Measurements from ENCODE around the gene VPS9D1.
"Not testable (repeated sequence)": the region's sequence is repeated elsewhere in the genome, so short reads cannot be mapped to it uniquely, and the experiment has no call there.

Gene VPS9D1

DNA sequence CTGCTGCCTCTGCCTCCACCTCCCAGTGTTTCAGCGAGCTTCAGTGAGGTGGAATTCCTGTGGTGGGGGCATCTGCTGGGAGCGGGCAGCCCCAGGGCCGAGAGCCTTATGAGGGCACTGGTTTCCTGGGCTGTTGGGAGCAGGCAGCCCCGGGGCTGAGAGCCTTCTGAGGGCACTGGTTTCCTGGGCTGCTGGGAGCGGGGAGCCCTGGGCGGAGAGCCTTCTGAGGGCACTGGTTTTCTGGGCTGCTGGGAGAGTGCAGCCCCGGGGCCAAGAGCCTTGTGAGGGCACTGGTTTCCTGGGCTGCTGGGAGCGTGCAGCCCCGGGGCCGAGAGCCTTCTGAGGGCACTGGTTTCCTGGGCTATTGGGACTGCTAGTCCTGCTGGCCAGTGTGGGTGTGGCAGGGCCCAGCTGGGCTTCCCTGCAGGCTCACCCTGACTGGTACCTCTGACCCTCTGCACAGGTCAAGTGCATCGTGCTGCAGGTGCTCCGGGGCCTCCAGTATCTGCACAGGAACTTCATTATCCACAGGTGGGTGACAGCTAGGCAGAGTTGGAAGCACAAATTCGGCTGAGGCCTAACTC, 28.6 kb downstream of the VPS9D1 start:
- DNase-seq: no peak

DNA sequence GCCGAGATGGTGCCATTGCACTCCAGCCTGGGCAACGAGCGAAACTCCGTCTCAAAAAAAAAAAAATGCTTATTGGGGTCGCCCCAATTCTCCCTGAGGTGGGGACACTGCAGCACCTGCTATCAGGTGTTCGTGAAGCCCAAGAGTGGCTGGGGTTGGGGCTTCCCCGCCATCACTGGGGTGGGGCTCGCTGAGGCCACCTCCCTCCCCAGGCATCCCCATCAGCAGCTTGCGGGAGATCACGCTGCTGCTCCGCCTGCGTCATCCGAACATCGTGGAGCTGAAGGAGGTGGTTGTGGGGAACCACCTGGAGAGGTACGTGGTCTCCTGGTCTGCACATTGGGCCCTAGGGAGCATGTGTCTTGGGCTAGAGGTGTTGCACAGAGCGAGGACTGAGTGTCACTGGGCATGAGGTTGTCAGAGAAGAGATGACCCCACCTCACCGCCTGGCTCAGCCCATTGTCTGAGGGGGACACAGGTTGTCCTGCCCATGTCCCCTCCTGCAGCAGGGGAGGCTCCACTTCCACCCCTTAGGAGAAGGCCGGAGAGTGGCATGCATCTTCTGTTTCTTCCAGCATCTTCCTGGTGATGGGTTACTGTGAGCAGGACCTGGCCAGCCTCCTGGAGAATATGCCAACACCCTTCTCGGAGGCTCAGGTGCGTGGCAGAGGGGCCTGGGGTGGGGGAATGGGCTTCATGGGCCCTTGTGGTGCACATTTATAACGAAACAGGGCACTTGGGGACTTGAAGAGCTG, 29.3 kb downstream of the VPS9D1 start:
- no peak for DNase-seq

DNA sequence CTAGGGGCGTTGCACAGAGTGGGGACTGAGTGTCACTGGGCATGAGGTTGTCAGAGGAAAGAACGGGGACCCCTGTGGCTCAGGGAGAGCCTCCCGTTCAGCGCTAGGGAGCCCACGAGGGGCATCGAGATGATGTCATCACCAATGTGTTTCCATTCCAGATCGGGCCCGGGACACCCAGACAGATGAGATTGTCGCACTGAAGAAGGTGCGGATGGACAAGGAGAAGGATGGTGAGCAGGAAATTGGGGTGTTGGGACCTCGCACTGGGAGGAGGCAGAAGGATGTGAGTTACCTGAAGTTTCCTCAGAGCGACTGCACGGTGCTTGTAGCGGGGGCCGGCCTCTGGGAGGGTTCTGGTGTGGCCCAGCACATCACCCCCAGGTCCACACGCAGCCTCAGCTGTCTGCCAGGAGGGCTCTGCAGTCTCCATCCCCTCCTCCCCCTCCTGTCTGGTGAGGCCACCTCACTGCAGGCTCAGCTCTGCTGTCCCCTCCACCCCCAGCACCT, 30.3 kb downstream of the VPS9D1 start:
- no peak for DNase-seq

DNA sequence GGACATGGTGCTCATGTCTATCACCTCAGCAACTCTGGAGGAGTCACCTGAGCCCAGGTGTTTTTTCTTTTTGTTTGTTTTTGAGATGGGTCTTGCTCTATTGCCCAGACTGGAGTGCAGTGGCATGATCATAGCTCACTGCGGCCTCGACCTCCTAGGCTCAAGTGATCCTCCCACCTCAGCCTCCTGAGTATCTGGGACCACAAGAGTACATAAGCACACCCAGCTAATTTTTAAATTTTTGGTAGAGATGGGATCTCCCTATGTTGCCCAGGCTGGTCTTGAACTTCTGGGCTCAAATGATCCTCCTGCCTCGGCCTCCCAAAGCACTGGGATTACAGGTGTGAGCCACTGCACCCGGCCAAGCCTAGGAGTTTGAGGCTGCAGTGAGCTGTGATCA, 31.1 kb downstream of the VPS9D1 start:
- not testable (repeated sequence) for DNase-seq

DNA sequence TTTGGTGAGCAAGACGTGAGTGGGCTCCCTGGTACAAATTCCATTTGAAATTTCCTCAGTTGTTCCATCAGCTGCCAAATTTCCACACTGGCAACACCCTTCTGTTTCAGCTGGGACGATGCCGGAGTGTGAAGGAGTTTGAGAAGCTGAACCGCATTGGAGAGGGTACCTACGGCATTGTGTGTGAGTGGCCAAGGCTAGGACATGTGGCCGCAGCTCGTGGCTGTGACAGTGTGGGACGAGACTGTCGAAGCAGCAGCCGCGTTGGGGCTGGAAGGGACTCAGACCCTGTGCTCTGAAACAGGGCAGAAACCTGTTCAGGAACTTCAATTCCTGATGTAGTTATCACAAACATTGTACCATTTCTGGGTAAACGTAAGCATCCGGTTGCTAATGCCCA, 31.6 kb downstream of the VPS9D1 start:
- no peak for DNase-seq

DNA sequence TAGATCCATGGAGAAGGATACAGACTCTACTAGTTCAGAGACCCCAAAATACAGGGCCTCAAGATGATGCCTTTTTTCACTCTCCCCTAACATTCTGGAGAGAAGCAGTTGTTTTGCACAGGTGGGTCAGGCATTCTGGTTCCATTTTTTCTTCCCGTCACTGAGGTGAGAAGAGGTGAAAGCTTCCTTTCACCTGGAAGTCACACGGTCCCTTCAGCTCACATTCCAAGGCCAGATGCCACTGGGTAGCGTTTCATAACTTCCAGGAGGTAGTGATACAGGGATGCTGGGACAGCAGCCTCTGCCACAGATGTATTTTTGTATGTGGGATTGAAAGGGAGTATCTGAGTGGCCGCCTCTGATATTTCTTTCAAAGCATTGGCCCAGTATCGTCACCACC, 32.3 kb downstream of the VPS9D1 start:
- DNase-seq: no peak

DNA sequence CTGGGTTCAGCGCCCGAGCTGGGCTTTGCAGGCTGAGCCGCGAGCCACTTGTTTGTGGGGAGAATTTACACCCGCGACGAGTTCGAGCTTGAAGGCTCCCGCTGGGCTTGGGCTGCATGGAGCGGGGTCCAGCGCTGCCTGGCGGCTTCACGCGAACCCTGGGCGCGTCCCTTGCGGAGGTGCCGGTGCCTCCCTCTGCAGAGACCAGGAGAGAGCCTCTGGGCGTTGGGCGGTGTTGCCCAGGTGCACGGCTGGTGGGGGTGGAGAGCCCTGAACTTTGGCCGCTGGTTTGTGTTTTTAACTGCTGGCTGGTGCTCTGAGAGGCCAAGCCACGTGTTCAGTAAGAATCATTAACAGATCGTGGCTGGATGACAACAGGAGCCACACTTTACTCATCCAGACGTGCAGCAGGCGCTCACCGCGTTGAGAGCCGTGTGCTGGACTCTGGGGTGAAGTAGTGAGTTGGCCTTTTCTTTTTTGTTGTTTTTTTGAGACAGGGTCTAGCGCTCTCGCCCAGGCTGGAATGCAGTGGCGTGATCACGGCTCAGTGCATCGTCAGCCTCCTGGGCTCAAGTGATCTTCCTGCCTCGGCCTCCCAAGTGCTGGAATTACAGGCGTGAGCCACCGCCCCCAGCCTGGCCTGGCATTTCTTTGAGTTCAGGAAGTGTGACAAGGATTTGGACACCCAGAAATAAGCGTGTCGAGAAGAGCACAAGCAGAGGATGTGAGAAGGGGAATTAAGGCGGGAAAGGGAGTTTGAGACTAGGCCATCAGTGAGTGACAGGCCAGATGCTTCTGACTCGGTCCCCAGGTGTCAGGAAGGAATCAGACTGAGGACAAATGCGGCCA, 33.4 kb downstream of the VPS9D1 start:
- peak; percentile 39 for DNase-seq

DNA sequence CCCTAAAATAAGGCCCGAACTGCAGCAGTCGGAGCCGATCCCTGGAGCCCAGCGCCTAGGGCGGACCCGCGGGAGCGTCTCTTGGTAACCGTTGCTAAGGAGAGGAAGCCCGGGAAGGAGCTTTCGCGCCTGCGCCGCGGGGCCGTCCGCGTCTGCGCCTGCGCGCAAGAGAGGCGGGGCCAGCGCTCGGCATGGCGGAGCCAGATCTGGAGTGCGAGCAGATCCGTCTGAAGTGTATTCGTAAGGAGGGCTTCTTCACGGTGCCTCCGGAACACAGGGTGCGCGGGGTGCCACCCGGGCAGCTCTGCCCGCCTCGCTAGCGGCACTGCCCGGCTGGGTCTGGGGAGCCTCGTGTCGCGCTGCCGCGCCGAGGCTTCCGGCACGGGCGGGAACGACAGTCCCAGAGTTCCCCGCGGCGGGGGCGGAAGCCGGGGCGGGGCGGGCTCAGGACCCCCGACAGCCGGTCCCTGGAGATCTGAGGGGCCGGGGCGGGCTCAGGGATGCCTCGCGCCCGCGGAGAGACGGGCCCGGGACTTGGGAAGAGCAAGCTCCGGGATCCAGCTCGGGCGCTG, 34.1 kb downstream of the VPS9D1 start, which contains the start of gene CDK10:
Gene CDK10 (plus strand): TSS at position 170 of the 572 bp plus-strand sequence. CDS start 22 bp downstream, at position 192.
- peak; percentile 85 for DNase-seq

DNA sequence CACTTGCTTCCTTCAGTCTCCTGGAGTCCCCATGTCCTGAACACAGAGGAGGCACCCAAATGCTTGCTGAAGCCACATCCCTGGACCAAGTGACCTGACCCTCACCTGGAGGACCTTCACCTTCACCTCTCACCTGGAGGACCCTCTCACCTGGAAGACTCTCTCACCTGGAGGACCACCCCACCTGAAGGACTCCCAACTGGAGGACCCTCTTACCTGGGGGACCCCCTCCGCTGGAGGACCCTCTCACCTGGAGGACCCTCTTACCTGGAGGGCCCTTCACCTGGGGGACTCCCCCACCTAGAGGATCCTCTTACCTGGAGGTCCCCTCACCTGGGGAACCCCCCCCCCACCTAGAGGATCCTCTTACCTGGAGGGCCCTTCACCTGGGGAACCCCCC, 34.8 kb downstream of the VPS9D1 start:
- DNase-seq: no peak

DNA sequence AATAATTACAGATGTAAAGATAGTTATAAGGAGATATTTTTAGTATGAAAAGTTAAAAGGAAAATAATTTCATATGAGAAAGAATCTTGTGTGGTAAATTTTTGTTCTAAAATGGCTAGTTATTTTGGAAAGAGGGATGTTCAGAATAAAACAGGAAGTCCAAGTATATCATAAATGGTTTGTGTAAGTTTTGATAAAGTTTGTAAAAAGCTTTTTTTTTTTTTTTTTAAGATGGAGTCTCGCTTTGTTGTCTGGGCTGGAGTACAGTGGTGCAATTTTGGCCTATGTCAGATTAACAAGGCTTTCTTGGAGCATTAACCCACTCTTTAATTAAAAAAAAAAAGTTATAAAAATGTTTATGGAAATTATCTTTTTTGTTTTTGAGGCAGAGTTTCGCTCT, 42.4 kb downstream of the VPS9D1 start:
- DNase-seq: no peak

DNA sequence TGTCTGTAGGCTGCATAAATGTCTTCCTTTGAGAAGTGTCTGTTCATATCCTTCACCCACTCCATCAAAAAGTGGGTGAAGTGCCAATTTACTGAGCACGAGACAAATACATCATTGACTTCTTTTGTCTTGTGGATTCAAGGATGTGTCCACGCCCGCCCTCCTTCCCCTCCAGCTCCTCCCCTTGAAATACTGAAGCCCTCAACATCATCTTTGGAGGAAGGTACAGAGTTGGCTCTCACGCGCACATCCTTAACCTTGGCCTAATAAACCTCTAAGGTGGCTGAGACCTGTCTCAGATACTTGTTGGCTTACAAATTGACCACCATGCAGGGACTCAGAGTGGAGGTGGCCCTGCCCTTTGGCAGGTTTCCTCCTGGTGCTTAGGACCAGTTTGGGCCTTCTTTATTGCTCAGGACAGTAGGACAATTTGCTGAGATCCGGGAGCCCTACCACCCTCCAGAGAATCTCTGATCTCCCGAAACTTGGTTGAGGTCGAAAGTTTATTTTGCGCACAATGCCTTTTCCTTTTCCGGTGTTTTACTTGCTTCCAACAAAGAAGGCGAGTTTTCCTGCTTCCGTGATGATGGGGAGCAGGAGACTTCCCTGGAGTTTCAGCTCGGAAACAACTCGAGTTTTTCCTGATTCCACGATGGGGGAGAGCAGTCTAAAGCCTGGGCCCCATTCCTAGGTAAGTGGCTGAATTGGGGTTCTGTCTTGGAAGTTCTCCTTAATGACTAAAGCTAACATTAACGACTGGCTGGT, 48.3 kb downstream of the VPS9D1 start:
- no peak for DNase-seq

DNA sequence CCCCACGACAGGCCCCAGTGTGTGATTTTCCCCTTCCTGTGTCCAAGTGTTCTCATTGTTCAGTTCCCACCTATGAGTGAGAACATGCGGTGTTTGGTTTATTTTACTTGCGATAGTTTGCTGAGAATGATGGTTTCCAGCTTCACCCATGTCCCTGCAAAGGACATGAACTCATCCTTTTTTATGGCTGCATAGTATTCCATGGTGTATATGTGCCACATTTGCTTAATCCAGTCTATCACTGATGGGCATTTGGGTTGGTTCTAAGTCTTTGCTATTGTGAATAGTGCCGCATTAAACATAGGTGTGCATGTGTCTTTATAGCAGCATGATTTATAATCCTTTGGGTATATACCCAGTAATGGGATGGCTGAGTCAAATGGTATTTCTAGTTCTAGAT, 49.1 kb downstream of the VPS9D1 start:
- DNase-seq: not testable (repeated sequence)

DNA sequence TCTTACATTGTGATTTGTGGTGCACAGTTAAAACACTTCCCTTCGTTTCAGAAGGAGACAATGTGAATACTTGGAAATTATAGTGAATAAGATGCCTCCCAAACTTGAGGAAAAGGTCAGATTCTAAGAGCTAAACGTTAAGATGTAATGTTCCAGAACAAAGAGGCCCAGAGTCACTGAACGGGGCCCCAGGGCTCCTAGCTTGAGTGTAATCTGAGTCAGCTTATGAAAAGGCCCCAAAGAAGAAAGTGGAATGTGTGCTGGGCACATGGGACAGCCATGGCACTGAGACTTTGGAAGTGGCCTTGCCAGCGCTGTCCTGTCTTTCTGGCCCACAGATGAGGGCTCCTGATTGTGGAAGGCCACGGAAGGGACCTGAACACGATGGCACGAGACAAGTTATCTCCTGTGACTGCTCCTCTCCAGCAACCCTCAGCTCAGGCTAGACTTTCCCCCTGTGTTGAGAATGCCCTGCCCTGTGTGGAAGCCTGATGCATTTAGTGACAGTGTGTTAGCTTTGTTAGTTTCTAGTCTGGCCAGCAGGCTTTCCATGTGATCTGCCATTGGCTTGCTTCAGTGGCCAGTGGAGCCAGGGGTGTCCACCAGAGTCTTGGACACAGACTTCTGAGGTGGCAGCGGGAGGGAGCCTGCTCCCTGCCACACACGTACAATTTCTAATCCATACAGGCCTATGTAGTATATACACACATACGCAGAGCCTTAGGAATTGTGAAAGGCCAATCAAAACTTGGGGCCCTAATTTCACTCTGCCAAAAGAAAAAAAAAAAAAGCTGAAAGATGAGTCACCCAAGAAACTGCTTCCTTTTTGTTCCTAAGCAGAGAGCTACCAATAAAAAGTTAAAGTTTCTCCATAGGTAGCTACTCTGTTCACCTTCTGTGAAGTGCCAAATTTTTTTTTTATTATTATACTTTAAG, 49.9 kb downstream of the VPS9D1 start:
- DNase-seq: no peak

DNA sequence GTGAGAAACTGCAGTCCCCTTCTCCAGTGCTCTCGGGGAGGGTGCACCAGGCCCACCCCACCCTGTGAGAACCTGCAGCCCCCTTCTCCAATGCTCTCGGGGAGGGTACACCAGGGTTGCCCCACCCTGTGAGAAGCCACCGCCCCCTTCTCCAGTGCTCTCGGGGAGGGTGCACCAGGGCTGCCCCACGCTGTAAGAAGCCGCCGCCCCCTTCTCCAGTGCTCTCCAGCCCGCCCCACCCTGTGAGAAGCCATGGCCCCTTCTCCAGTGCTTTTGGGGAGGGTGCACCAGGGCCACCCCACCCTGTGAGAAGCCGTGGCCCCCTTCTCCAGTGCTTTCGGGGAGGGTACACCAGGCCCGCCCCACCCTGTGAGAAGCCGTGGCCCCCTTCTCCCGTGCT, 50.9 kb downstream of the VPS9D1 start:
- DNase-seq: no peak

DNA sequence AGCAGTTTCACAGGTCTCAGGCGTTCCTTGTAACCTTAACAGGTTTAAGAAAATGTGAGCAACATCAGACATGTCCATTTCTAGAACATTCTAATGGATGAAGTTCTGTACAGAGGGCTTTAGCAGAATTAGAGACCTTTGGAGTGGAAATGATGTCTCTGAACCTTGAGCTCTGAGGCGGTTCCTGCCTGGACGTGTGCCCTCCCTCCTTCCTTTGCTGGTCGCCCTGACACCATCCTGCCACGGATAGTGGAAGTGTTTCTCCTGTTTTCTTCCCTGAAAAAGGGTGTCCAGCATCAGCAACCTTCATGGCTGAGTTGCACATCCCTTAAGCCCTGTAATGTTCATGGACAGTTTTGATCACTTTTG, 51.9 kb downstream of the VPS9D1 start:
- DNase-seq: no peak

DNA sequence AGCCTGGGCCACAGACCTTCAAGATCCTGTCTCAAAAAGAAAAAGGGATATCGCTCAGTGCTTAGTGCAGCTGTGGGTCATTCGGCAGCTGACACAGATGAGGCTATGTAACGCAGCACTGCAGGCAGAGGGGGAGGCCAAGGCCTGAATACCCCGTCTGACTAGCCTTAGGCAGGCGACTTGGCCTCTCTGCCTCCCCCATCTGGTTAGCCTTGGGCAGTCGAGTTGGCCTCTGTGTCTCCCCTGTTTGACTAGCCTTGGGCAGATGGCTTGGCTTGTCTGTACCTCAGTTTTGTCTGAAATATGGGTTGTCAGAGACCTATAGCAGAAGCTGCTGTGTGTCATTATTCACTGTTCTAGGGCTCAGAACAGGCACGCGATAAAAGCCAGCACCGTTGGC, 53.1 kb downstream of the VPS9D1 start:
- DNase-seq: no peak

DNA sequence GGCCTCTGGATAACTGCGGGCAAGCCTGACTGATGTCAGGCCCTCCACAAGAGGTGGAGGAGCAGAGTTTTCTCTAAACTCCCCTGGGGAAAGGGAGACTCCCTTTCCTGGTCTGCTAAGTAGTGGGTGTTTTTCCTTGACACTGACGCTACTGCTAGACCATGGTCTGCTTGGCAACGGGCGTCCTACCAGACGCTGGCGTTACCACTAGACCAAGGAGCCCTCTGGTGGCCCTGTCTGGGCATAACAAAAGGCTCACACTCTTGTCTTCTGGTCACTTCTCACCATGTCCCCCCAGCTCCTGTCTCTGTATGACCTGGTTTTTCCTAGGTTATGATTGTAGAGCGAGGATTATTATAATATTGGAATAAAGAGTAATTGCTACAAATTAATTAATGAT, 53.7 kb downstream of the VPS9D1 start:
- DNase-seq: peak; percentile 7

DNA sequence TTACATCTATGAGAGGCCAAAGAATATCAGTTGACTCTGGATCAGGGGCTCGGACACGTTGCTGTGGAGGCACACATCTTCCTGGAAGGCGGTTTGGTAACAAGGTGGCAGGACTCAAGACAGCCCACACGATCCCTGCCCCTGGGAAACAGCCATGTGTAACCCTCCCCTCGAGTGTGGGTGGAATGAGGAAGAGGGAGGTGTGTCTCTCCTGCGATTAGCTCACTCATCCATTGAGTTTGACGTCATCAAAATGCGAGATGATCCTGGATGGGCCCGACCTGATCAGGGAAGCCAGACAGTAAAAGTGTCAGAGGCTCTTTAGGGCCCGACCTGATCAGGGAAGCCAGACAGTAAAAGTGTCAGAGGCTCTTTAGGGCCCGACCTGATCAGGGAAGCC, 56.5 kb downstream of the VPS9D1 start:
- not testable (repeated sequence) for DNase-seq

DNA sequence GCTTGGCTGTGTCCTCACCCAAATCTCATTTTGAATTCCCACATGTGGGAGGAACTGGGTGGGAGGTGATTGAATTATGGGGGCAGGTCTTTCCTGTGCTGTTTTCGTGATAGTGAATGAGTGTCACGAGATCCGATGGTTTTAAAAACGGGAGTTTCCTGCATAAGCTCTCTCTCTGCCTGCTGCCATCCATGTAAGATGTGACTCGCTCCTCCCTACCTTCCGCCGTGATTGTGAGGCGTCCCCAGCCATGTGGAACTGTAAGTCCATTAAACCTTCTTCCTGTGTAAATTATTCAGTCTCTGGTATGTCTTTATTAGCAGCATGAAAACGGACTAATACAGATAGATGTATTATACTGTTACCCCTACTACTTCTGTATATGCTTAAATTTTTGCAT, 59.5 kb downstream of the VPS9D1 start:
- no peak for DNase-seq

DNA sequence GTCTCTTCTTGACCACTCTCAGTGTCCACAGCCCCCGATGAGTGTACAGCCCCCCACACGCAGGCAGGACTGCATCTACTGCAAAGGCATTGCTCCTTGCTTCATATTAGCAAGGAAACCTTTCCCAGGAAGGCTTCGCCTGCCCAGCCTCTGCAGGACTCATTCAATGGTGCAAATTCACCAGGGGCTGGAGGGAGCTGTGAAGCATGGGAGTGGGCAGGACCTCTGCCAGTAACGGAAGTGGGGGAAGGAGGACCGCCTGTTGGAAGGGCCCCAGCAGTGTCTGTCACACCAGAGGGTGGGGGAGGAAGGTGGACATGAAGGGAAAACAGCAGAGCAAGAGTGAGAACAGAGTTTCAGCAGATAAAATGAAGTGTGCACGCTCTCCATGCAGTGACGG, 60.6 kb downstream of the VPS9D1 start:
- no peak for DNase-seq

DNA sequence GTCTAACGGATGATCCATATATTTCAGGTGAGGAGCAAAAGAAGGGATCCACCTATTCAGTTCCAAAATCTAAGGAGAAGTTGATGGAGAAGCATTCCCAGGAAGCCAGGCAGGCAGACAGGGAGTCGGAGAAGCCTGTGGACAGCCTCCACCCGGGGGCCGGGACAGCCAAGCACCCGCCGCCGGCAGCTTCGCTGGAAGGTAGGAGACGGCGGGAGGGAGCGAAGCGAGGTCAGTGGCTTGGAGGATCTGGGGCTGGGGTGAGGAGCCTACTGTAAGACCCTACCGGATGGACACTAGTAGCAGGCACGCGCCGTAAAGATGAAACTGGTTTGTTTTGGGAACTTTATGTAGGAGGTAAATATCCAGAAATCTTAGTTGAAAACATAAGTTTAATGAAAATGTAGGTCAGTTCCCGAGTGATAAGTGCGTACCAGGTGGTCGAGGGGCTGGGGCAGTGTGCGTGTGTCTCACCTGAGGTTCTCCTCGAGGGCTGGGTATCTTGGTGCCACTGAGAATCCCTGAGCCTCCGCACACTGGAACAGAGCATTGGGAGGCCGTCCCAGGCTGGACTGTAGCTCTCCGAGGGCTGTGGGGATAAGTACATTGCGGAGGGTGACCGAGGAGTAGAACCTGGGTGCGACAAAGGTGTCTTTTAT, 62.3 kb downstream of the VPS9D1 start:
- DNase-seq: no peak

Data from SHP77 treated with DMSO at 0.1 percent for 48 hours (cell line).